Testis (tissue), 3 donors: ENCODE measurements around the gene XYLT1. TPM values are rescaled to one million over a fixed set of nuclear protein-coding genes. Genes with fewer than 3 reads are reported as not detected.

ENCODE experiments used
- DNase-seq: peaks from one replicate; pipeline ENCODE4 v3.0.0-alpha.2; 2019
- H3K27ac ChIP-seq, 2 donors: fragments of 200-600 bp; sonication (generic); one replicate each; pipeline ENCODE4 v1.5.1; 2019
- H3K27me3 ChIP-seq: fragments of 200-600 bp; sonication (generic); one replicate; pipeline ENCODE4 v1.5.1; 2019
- H3K36me3 ChIP-seq: fragments of 200-600 bp; sonication (generic); one replicate; pipeline ENCODE4 v1.5.1; 2017; ENCODE audit warnings: low read depth; ENCODE audit errors: missing control alignments
- H3K4me1 ChIP-seq: fragments of 200-600 bp; sonication (generic); one replicate; pipeline ENCODE4 v1.5.1; 2019
- H3K4me3 ChIP-seq, 2 donors: fragments of 200-600 bp; sonication (generic); one replicate each; pipeline ENCODE4 v1.5.1; 2017 to 2019
- H3K9me3 ChIP-seq: fragments of 200-600 bp; sonication (generic); one replicate; pipeline ENCODE4 v1.5.1; 2017
- CTCF ChIP-seq, 3 experiments: fragments of 450-650 bp in 2 of 3; fragments of 200-600 bp in 1 of 3; sonication (generic) in 1 of 3; IDR thresholded peaks; one replicate each; pipeline ENCODE4 v1.5.1; 2016 to 2019; ENCODE audit warnings: antibody characterized with exemption in 3 of 3, mild to moderate bottlenecking in 2 of 3, moderate library complexity in 1 of 3
- POLR2A ChIP-seq: fragments of 450-650 bp; IDR thresholded peaks from one replicate; pipeline ENCODE4 v1.6.1; 2017; ENCODE audit warnings: antibody characterized with exemption, mild to moderate bottlenecking, moderate library complexity
- WGBS, 2 donors: methylation state at CpG; one replicate each; pipeline ENCODE4 v1.1.5; 2018; 5-methylcytosine and 5-hydroxymethylcytosine counted together
- intact Hi-C: fragments of 100-400 bp; cut with DNase I; formaldehyde crosslinking; loops from one replicate; pipeline ENCODE4 v1.15.1; 2023; ENCODE audit warnings: low total_unique reads
- polyA plus RNA-seq: library from polyadenylated mRNA; stranded (reverse); fragments of 350-450 nt; fragmentation: Illumina TruSeq; extraction: RNeasy Lipid Tissue Mini Kit (QIAGEN cat#74804); gene quantifications from one replicate; pipeline ENCODE4 v1.2.3, GENCODE V29; 2014; ENCODE audit warnings: low read depth, low replicate concordance; ENCODE audit not compliant: insufficient read depth
- total RNA-seq, 2 donors: library from RNA; depleted of rRNA; stranded (reverse); fragments of >200 nt; gene quantifications; one replicate each; pipeline ENCODE4 v1.2.3, GENCODE V29; 2016

The XYLT1 gene
- total and polyA plus RNA-seq, 3 donors from 2014 or later: 6.5 to 20.7 (median 13.6) TPM

- intact Hi-C loops: no loop called here
- no peak for DNase-seq
- no peaks in the 10 kb centered on the region for H3K36me3 ChIP-seq
- H3K27me3 ChIP-seq: no peaks in the 10 kb centered on the region
- peaks cover 9% of the 10 kb centered on the region for H3K4me1 ChIP-seq
- peak overlapping the region in 1 of 2 donors; percentile 89 for H3K27ac ChIP-seq
- TF ChIP-seq CTCF (IDR thresholded peaks at IDR 0.05): no peak
- TF ChIP-seq POLR2A: no peak
- peak overlapping the region; percentile 66 to 72 for H3K4me3 ChIP-seq
- 11 to 12% methylated on average over 4 to 7 of the region's 7 CpGs for WGBS, 2 donors
- H3K9me3 ChIP-seq: no peaks in the 10 kb centered on the region
Measured at GRCh38 chr16:17468611-17469010, 2.1 kb downstream of the XYLT1 start.

GRCh38 chr16:17467923-17468540 is 2.7 kb downstream of the XYLT1 start:
- H3K27ac ChIP-seq: peak overlapping the region in 1 of 2 donors; percentile 50
- peaks cover 9% of the 10 kb centered on the region for H3K4me1 ChIP-seq
- H3K36me3 ChIP-seq: no peaks in the 10 kb centered on the region
- intact Hi-C loops: no loop called here
- H3K27me3 ChIP-seq: no peaks in the 10 kb centered on the region
- H3K4me3 ChIP-seq: peak overlapping the region in 1 of 2 donors; percentile 72
- DNase-seq: peak; percentile 81
- TF ChIP-seq CTCF (IDR thresholded peaks at IDR 0.05): peak; percentile 47 to 53 (median 50)
- TF ChIP-seq POLR2A: no peak
- no peaks in the 10 kb centered on the region for H3K9me3 ChIP-seq
- WGBS, 2 donors: 17 to 22% methylated on average over 6 of the region's 6 CpGs

- H3K4me3 ChIP-seq: no peak overlapping the region
Measured at GRCh38 chr16:17466876-17467275, 3.9 kb downstream of the XYLT1 start.

GRCh38 chr16:17465460-17465859 is 5.3 kb downstream of the XYLT1 start:
- DNase-seq: no peak
- Histone ChIP-seq H3K27ac (peak overlapping the region in 1 of 2 donors; percentile 28), H3K27me3 (no peaks in the 10 kb centered on the region), H3K36me3 (no peaks in the 10 kb centered on the region), H3K4me1 (peaks cover 8% of the 10 kb centered on the region), H3K4me3 (no peak overlapping the region), H3K9me3 (no peaks in the 10 kb centered on the region)
- intact Hi-C loops: no loop called here
- TF ChIP-seq POLR2A (no peak), CTCF (IDR thresholded peaks at IDR 0.05) (no peak)
- 78 to 86% methylated on average over 6 of the region's 6 CpGs for WGBS, 2 donors

More at GRCh38 chr16:17466876-17467275, 3.9 kb downstream of the XYLT1 start:
- TF ChIP-seq POLR2A (no peak), CTCF (IDR thresholded peaks at IDR 0.05) (no peak)
- Histone ChIP-seq H3K4me1 (peaks cover 9% of the 10 kb centered on the region), H3K27me3 (no peaks in the 10 kb centered on the region), H3K27ac (peak overlapping the region in 1 of 2 donors; percentile 21), H3K36me3 (no peaks in the 10 kb centered on the region), H3K9me3 (no peaks in the 10 kb centered on the region)
- intact Hi-C loops: no loop called here
- no peak for DNase-seq
- WGBS, 2 donors: 54 to 67% methylated on average over 8 of the region's 8 CpGs

- no peak overlapping the region for H3K4me3 ChIP-seq
- TF ChIP-seq POLR2A (no peak), CTCF (IDR thresholded peaks at IDR 0.05) (no peak)
- peaks cover 19% of the 10 kb centered on the region for H3K4me1 ChIP-seq
- intact Hi-C loops: no loop called here
- no peak for DNase-seq
- no peaks in the 10 kb centered on the region for H3K27me3 ChIP-seq
- H3K27ac ChIP-seq: no peak overlapping the region
- no peaks in the 10 kb centered on the region for H3K36me3 ChIP-seq
- no peaks in the 10 kb centered on the region for H3K9me3 ChIP-seq
- 87 to 90% methylated on average over 2 of the region's 2 CpGs for WGBS, 2 donors
Measured at GRCh38 chr16:17463335-17463734, 7.4 kb downstream of the XYLT1 start.
